ENCODE data around the gene TRIM3.
A peak's percentile ranks its signal among the peaks of the same experiment; 100 is the strongest.

The TRIM3 gene

DNA sequence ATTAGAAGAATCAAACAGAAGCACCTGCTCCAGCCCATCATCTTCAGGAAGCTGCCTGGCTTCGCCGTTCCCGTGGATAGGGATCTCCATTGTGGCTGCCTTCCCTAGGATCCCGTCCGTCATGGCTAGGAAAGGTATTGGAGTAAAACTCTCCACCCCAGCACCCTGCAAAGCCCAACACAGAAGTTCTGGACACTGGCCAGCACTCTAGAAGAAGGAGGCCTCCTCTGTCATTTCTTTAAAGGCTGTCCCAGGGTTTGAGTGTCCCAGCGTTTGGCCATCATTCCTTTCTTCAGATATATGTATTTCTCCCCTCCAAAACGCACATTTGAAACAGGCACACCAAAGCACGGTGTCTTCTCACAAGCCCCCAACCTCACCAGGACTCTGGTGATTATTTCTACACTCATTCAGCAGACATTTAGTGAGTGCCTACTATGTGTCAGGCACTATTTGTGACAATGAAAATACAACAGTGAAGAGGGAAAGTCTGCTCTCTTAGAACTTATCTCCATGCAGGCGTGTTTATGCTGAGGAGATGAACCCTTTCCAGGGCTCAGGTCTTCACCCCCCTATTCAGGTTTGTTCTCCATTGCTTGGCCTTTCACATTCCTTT lies 6.7 kb upstream of the TRIM3 start:
- no peak for DNase-seq

- DNase-seq: no peak
These were observed 2.8 kb upstream of the TRIM3 start for GRCh38 chr11:6476571-6476970.

DNA sequence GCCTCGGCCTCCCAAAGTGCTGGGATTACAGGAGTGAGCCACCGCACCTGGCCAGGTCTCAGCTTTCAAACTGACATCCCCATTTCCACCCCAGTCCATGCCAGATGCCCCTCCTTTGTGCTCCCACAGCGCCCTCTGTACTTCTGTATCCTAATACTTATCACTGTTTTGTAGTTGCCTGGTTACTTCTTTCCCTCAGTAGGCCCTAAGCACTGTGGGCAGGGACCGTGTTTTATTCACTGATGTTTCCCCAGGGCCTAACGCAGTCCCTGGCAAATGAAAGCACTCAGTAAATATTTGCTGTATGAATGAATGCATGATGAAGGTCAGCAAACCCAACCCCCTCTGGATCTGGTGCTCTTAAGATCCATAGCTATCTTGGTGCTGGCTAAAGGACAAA lies 2.2 kb upstream of the TRIM3 start:
- DNase-seq: no peak

GRCh38 chr11:6474806-6475500 lies 1.2 kb upstream of the TRIM3 start:
- DNase-seq: no peak

- no peak for DNase-seq
These were observed 662 bp upstream of the TRIM3 start for GRCh38 chr11:6474413-6474792.

GRCh38 chr11:6472934-6473333 lies 807 bp downstream of the TRIM3 start:
- no peak for DNase-seq

DNA sequence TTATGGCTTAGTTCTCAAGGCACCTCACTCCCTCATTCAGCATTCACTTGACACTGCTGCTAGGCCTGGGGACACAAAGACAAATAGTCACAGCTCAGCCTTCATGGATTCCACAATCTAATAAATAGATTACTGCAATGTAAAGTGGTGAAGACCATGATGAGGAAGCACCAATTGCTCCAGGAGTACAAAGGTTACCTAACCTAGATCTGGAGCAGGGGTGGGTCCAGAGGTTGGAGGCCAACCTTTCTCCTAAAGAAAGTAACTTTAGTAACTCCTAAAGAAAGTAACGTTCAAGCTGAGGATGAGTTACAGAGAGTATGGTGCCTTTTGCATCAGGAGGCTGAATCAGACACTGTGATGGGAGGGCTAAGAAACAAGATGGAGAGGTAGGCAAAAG lies 4.1 kb downstream of the TRIM3 start:
- DNase-seq: no peak

DNA sequence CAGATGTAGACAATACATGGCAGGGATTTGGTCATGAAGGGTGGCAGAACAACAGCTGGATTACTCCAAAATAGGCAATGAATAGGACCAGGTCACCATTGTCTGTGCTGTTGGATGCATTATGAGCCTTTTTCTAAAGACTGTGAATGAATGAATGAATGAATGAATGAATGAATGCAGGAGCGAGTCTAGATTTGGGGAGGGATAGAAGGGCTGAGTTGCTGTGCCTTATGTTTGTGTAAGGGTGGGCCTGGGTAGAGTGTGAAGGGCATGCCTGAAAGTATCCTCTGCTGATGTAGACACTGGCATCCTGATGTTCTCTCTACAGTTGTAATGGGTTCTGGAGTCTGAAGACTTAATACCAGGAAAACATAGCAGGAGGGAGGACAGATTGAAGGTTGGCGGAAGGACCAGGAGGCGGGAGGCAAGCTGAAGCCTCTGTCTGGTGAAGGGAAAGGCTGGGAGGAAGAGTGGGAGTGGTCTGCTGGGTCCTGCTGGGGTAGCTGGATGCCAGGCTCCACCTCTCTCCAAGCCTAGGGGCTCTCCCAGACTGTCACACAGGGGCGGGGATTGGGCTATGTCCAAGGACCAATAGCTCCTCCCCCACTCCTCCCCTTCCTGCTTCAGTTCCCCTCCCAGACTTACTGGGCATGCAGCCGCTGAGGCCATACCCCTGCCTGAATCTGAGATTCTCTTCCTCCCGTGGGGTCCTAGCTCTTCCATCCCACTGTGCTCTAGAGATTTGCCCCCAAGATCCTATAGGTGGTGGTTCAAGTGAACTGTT lies 4.8 kb downstream of the TRIM3 start:
- no peak for DNase-seq

- DNase-seq: no peak
These were observed 14.7 kb downstream of the TRIM3 start for GRCh38 chr11:6459099-6459450.

DNA sequence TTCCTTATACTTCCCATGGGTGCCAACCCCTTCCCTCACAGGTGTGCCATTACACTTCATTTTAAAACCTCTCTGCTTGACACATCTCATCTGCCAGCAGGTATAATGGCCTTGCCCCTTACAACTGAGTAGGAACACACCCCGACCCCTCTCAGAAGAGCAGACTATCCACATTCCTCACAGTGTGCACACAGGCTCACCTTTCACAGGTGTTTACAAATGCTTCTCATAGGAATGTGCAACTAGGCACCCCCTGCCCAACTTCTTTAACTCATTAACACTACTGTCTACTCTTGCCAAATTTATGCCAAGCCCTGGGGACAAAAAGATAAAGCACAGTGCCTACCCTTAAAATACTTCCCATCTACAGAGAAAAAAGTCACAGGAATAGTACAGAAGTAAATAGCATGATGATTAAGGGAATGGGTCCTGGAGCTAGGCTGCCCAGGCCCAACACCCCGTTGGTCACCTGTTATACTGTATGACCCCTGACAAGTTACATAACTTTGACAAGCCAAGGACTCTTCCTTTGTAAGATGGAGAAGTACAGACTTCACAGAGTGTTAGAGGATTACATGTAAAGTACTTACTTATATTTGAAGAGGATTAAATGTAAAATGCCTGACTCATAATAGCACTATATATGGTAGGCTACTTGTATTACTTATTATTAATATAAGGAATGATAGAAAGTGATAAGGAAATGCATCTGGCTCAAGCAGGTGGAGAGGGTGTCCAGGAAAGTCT lies 15.2 kb downstream of the TRIM3 start:
- DNase-seq: no peak

DNA sequence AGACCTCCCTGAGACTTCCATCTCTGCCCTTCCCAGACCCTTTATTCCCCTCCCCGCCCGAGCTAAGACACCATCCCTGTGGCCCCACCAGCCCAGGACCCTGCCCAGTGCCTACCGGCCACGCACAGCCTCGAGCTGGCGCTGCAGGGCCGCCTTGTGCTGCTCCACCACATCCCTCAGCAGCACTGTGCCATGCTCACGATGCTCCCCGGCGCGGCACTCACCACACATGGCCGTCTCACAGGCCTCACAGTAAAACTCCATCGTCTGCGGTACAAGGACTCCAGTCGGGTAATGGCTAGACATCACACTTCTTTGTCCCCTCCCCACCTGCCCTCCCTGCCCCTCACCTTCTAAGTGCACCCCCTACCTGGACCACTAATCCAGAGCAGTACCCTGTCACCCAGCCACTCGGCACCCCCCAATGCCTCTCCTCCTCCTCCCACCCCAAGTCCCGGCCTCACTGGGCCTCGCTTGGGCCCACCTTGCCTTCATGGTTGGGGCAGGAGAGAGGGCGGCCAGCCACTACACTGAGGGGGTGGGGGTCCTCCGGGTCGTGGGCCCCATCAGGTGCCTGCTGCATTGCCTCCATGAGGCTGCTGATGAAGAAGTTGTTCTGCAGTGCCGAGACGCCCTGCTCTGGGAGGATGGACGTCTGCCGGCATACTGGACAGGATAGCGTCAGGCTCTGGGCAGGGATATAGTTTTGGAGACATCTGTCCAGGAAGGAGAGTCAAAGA lies 16.0 kb downstream of the TRIM3 start:
- no peak for DNase-seq

DNA sequence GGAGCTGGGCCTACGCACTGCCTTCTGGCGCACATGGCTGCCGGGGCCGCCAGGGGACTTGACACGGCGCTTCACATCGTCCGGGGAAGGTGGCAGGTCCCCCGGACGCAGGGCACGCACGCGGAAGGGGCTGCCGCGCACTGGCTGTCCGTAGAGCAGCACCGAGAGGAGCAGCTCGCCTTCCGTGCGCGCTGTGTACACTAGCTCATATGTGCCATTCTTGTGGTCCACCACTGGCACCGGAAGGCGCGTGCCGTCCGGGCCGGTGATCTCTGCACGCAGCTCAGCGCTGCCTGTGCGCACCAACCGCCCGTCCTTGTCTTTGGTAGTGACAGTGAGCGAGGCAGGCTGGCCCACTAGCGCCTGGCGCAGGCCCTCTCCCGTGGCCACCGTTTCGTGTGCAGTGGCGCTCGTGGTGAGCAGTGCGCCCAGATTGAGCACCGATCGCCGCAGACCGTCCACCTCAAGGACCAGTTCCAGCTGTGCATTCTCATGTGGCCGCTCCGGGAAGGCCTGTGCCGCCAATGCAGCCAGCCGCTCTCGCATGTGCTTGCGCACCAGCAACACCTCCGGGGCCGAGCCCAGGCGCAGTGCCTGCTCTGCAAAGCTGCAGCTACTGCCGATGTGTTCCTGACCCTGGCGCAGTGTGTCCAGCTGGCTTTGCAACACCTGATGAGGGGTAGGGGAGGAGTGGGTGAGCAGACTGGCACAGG lies 17.2 kb downstream of the TRIM3 start:
- DNase-seq: no peak

DNA sequence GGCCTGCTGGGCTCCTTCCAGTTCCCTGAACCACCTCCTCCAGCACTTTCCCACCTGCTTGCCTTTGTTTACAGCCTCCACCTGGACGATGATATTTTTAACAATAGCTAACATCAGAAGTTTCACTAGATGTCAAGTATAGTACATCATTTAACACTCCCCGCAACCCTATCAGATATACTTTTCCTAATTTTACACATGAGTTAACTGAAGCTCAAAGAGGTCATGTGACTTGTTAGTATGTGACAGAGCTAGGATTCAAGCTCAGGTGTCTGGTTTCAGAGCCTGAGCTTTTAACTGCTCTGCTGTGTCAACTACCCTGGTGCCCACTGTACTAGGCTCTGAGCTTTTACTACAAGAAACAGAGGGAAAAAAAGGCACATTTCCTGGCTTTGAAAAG lies 18.7 kb downstream of the TRIM3 start:
- no peak for DNase-seq

DNA sequence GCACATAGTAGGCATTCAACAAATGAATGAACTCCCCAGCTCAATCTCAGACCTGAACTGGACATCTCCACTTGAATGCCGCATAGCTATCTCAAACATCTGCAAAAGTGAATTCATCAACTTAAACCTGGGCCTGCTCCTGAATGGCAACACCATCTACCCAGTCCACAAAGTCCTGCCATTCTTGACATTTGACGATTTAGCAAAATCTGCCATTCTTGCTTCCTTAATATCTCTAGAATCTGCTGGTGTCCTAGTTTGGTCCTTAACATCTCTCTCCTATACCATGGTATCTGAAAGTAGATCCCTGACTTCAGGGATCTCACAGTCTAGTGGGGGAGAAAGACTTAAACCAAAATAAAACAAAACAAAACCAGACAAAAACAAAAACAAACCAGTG lies 20.6 kb downstream of the TRIM3 start:
- DNase-seq: no peak

GRCh38 chr11:6452219-6452618 lies 21.5 kb downstream of the TRIM3 start:
- DNase-seq: no peak

DNA sequence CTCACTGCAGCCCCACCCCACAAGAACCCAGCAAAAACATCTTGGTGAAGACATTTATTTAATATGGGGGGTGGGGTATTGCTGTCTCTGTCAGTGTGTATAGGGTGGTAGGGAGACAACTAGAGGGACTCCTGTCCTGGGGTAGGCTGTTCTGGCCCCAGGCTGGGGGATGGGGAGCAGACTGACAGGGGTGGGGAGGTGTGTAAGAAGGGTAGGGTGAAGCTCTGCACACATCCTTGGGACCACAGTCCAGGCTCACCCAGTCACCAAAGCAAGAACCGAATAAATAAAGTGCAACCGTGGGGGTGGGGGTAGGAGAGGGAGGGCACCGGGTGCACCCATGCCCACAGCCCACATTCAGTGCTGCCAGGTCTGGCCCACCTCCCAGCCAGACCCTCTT lies 25.2 kb downstream of the TRIM3 start:
- no peak for DNase-seq

- peak; percentile 38 to 45 for DNase-seq
These were observed 30.3 kb downstream of the TRIM3 start for GRCh38 chr11:6443269-6444003.

DNA sequence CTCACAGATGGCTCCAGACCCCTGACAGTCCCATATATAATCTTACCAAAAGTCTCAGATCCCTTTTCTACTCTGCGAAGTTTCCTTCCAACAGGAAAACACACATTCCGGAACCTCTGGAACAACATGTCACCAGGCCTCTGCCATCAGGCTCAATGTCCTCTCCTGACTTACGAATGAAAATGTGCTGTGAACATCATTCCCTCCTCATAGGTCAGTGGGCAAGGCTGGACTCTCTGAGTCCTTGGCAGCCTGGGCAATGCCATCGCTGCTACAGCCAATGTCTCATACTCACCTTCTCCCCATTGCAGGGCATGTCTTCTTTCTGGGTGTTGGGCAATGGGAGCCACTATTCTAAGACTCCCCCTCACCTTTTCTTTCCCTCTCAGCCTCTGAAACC lies 31.3 kb downstream of the TRIM3 start:
- no peak for DNase-seq

DNA sequence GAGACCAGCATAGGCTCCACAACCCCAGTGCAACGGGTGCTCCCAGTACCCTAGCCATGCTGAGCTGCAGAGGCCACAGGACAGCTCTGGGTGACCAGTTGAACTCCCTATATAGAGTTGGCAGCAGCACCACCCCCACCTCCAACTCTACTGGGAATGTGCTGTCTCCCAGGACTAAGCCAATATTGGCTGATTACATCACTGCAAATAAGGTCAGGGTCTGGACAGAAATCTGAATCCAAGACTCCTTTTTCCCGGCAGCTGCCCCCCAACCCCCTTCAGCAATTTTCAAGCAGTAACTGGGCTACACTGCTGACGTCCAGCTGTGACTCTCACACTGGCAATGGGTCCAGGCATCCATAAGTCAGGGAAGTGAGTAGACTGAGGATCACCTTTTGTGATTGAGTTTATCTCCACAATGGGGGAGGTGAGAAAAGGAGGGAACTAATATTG lies 32.8 kb downstream of the TRIM3 start, which contains the start of gene HPX:
Gene HPX (minus strand): TSS at position 82 of the 453 bp plus-strand sequence. CDS start 24 bp downstream, at position 58.
- DNase-seq: no peak

DNA sequence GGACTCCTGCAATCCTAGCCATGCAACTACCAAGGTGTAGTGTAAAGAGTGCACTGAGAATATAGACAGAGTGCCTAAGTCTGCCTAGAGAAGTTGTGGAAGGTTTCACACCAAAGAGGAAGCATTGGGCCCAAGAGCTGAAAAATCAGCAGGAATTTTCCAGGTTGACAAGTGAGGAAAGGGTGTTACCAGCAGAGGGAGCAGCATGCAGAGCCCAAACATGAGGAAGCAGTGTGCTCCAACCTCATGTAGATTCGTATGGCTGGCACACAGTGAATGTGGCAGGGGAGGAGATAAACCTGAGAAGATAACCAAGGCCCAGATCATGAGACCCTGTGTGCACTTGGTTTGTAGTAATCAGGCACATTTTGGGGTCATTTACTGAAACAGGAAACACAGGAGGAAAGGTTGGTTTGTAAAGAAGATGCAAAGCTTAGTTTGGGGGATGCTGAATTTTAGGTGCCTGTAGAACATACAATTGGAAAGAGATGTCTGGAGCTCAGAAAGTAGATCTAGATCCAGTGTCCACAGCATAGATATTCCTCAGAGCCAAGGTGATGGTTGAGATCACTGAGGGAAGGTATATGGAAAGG lies 34.7 kb downstream of the TRIM3 start:
- peak; percentile 9 to 23 for DNase-seq

- DNase-seq: no peak
These were observed 35.7 kb downstream of the TRIM3 start for GRCh38 chr11:6437993-6438392.

Data from stimulated activated CD4-positive, alpha-beta T cell treated with anti-CD3 and anti-CD28 coated beads, Interleukin-4, amount 100 ng/mL, for 4 hours (primary cell).